ENCODE data around the gene SLC37A3. TPM values are rescaled to one million over a fixed set of nuclear protein-coding genes. Genes with fewer than 3 reads are reported as not detected.
"Not testable (repeated sequence)": the region's sequence is repeated elsewhere in the genome, so short reads cannot be mapped to it uniquely, and the experiment has no call there.

Gene SLC37A3
- total and polyA plus RNA-seq, 7 donors: 5.3 to 9.1 (median 7.5) TPM

DNA sequence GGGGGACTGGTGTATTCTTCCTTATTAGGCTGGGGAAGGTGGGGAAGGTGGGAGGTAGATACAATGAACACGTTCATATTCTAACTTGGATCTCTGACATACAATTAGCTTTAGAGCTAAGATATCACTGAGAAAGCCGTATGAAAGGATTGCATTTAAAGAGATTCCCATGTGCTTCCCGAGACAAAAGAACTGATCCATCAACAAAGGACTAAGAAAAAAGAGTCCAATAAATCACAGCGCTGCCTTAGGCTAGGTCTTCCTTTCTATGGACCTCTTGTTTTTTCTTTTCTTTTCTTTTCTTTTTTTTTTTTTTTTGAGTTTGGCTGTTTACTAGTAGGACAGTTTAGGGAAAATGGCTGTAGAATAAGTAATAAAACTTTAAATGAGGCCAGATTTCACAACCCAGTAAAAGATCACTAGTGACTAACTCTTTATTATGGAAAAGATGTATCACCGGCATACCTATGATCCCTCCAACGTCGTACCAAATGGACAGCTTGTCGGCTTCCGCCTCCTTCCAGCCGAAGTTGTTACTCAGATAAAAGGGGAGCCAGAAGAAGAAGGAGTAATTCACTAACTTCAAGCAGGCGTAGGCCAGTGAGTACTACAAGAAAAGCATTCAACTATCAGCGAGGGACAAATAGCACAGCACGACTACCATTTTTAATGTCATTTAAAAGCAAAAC lies 50.0 kb downstream of the SLC37A3 start:
- peaks cover 0 to 91% of the 10 kb centered on the region in 2 donors for H3K36me3 ChIP-seq (ENCODE audit: insufficient read depth in 1 of 2, low read depth in 1 of 2)
- TF ChIP-seq CTCF (IDR thresholded peaks at IDR 0.05): no peak
- no peak overlapping the region for H3K4me3 ChIP-seq
- H3K27me3 ChIP-seq (ENCODE audit: insufficient read depth in 3 of 3, low read length in 2 of 3): no peaks in the 10 kb centered on the region
- ATAC-seq (no peak), DNase-seq (no peak)
- no peaks in the 10 kb centered on the region for H3K4me1 ChIP-seq
- no peak overlapping the region for H3K27ac ChIP-seq
- intact Hi-C loops (cut with DNase I): no loop called here
- WGBS, 3 donors: 86 to 89% (median 87%) methylated on average over 13 of the region's 13 CpGs
- H3K9me3 ChIP-seq: no peaks in the 10 kb centered on the region

- DNase-seq: no peak
- WGBS, 3 donors: 84 to 91% (median 90%) methylated on average over 5 of the region's 5 CpGs
- ATAC-seq: no peak
- Histone ChIP-seq H3K4me3 (no peak overlapping the region), H3K4me1 (no peaks in the 10 kb centered on the region), H3K9me3 (no peaks in the 10 kb centered on the region), H3K36me3 (ENCODE audit: insufficient read depth in 1 of 2, low read depth in 1 of 2) (peaks cover 0 to 92% of the 10 kb centered on the region in 2 donors), H3K27me3 (ENCODE audit: insufficient read depth in 3 of 3, low read length in 2 of 3) (no peaks in the 10 kb centered on the region), H3K27ac (no peak overlapping the region)
- TF ChIP-seq CTCF (IDR thresholded peaks at IDR 0.05): no peak
- intact Hi-C loops (cut with DNase I): no loop called here
These were observed 51.1 kb downstream of the SLC37A3 start for GRCh38 chr7:140347218-140347617.

DNA sequence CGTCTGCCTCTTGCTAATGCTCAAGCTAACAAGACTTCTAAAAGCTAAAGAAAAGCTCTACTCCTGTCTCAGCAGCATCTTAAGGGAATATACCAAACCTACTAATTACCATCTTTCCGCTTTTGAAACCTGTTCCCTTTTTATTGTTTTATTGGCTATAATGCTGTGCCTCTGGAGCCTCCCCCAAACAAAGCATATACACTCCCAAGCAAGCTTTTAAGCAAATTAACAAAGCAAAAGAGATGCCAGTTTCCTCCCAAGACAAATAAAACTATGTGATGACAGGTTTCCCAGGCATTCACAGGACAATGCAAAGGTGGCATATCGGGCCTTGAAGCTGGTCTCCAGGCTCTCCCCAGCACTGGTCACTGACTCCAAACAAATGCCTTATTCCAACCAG lies 52.9 kb downstream of the SLC37A3 start:
- intact Hi-C loops (cut with DNase I): no loop called here
- DNase-seq: no peak
- Histone ChIP-seq H3K27ac (no peak overlapping the region), H3K36me3 (ENCODE audit: insufficient read depth in 1 of 2, low read depth in 1 of 2) (peaks cover 0 to 92% of the 10 kb centered on the region in 2 donors), H3K27me3 (ENCODE audit: insufficient read depth in 3 of 3, low read length in 2 of 3) (no peaks in the 10 kb centered on the region), H3K4me1 (no peaks in the 10 kb centered on the region), H3K4me3 (no peak overlapping the region), H3K9me3 (no peaks in the 10 kb centered on the region)
- ATAC-seq: no peak
- TF ChIP-seq CTCF (IDR thresholded peaks at IDR 0.05): no peak
- 76 to 82% (median 80%) methylated on average over 3 of the region's 3 CpGs for WGBS, 3 donors

GRCh38 chr7:140342727-140343514 lies 55.4 kb downstream of the SLC37A3 start:
- no peaks in the 10 kb centered on the region for H3K27me3 ChIP-seq (ENCODE audit: insufficient read depth in 3 of 3, low read length in 2 of 3)
- no peaks in the 10 kb centered on the region for H3K9me3 ChIP-seq
- ATAC-seq: peak in 3 of 4 donors; percentile 54 to 63 (median 58)
- H3K27ac ChIP-seq: no peak overlapping the region
- intact Hi-C loops (cut with DNase I): no loop called here
- 67 to 78% (median 69%) methylated on average over 13 of the region's 13 CpGs for WGBS, 3 donors
- no peak overlapping the region for H3K4me3 ChIP-seq
- peaks cover 0 to 82% of the 10 kb centered on the region in 2 donors for H3K36me3 ChIP-seq (ENCODE audit: insufficient read depth in 1 of 2, low read depth in 1 of 2)
- DNase-seq: no peak
- peak; percentile 32 for TF ChIP-seq CTCF (IDR thresholded peaks at IDR 0.05)
- no peaks in the 10 kb centered on the region for H3K4me1 ChIP-seq

- ATAC-seq; intact Hi-C loops (cut with DNase I); H3K9me3 ChIP-seq; DNase-seq; H3K4me3 ChIP-seq; H3K27me3 ChIP-seq (ENCODE audit: insufficient read depth in 3 of 3, low read length in 2 of 3); H3K27ac ChIP-seq; H3K4me1 ChIP-seq: not testable (repeated sequence)
- 95 to 100% (median 100%) methylated on average over 1 of the region's 1 CpG for WGBS, 3 donors
- peaks cover 0 to 72% of the 10 kb centered on the region in 2 donors for H3K36me3 ChIP-seq (ENCODE audit: insufficient read depth in 1 of 2, low read depth in 1 of 2)
These were observed 59.4 kb downstream of the SLC37A3 start for GRCh38 chr7:140338959-140339358.
